SU-DHL-6 (cell line): ENCODE results near the gene XIST.

Source experiments
- EZH2phosphoT487 ChIP-seq: fragments of 200-600 bp; sonication (generic), shearing (Covaris generic); conservative IDR thresholded peaks from 2 replicates; pipeline ENCODE4 v1.6.1; 2018; ENCODE audit warnings: mild to moderate bottlenecking, antibody characterized with exemption, low read length, moderate library complexity, mixed read lengths
- TF ChIP-seq, protein P1 (sequence below): fragments of 200-600 bp; sonication (generic); IDR thresholded peaks from one replicate; pipeline ENCODE4 v1.5.1; 2017; ENCODE audit warnings: antibody characterized with exemption, mild to moderate bottlenecking, low read length, moderate library complexity; ENCODE audit not compliant: insufficient read depth, poor library complexity, severe bottlenecking

DNA sequence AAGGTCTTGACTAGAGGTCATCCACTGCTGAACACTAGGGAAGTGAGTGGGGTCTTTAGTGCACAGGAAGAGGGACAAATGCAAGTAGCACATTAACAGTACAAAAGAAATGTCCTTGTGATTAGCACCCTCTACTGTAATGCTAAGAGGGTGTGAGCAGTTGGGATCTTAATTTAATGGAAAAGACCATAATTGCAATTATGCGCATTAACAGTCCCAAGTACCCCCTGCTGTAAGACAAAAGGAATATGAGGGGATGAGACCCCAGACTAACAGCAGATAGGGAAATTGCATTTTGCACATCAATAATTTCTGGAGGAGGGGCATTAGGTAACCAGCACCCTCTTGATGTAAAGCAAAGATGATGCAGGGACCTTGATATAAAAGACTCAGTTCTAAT, 4.5 kb downstream of the XIST start:
- TF ChIP-seq, protein P1, sequence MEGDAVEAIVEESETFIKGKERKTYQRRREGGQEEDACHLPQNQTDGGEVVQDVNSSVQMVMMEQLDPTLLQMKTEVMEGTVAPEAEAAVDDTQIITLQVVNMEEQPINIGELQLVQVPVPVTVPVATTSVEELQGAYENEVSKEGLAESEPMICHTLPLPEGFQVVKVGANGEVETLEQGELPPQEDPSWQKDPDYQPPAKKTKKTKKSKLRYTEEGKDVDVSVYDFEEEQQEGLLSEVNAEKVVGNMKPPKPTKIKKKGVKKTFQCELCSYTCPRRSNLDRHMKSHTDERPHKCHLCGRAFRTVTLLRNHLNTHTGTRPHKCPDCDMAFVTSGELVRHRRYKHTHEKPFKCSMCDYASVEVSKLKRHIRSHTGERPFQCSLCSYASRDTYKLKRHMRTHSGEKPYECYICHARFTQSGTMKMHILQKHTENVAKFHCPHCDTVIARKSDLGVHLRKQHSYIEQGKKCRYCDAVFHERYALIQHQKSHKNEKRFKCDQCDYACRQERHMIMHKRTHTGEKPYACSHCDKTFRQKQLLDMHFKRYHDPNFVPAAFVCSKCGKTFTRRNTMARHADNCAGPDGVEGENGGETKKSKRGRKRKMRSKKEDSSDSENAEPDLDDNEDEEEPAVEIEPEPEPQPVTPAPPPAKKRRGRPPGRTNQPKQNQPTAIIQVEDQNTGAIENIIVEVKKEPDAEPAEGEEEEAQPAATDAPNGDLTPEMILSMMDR, result no peak
- TF ChIP-seq EZH2phosphoT487, result no peak
